ENCODE results near the gene HNF1A. TPM values are rescaled to one million over a fixed set of nuclear protein-coding genes. Genes with fewer than 3 reads are reported as not detected.
"Not testable (repeated sequence)": the region's sequence is repeated elsewhere in the genome, so short reads cannot be mapped to it uniquely, and the experiment has no call there.

HNF1A gene
- polyA plus RNA-seq, 1 donor from 2014 or later = not detected

- Histone ChIP-seq H3K9me2 (ENCODE audit: insufficient read depth, low read length) (no peaks in the 10 kb centered on the region), H4K20me1 (ENCODE audit: insufficient read depth) (no peaks in the 10 kb centered on the region), H3K4me2 (ENCODE audit: low read length) (no peak overlapping the region), H3K36me3 (ENCODE audit: insufficient read depth, low read length) (no peaks in the 10 kb centered on the region), H3K27ac (ENCODE audit: low read length) (no peak overlapping the region), H3K27me3 (ENCODE audit: insufficient read depth, low read depth, low read length) (no peaks in the 10 kb centered on the region), H3K4me3 (ENCODE audit: low read length) (no peak overlapping the region), H3K79me2 (replicated peaks; ENCODE audit: insufficient read depth, low read length) (no peaks in the 10 kb centered on the region), H3K9me3 (ENCODE audit: low read length) (no peaks in the 10 kb centered on the region), H2AFZ (ENCODE audit: low read depth, low read length) (no peak overlapping the region), H3K9ac (ENCODE audit: low read length) (no peak overlapping the region), H3F3A (ENCODE audit: insufficient read depth, low read length, poor library complexity, severe bottlenecking) (no peaks in the 10 kb centered on the region)
- TF ChIP-seq REST (IDR thresholded peaks at IDR 0.05; ENCODE audit: borderline replicate concordance) (no peak), RAD21 (conservative IDR thresholded peaks at IDR 0.05) (no peak), EP300 (conservative IDR thresholded peaks at IDR 0.05; ENCODE audit: poor library complexity, severe bottlenecking) (no peak), POLR2AphosphoS5 (IDR thresholded peaks at IDR 0.05) (no peak), SMC3 (conservative IDR thresholded peaks at IDR 0.05; ENCODE audit: poor library complexity) (no peak), EZH2 (IDR thresholded peaks at IDR 0.05; ENCODE audit: borderline replicate concordance, insufficient read depth, low read length, poor library complexity, severe bottlenecking) (no peak), TAF1 (IDR thresholded peaks at IDR 0.05; ENCODE audit: low read depth) (no peak)
Measured at GRCh38 chr12:120943482-120943881, 34.9 kb upstream of the HNF1A start.

DNA sequence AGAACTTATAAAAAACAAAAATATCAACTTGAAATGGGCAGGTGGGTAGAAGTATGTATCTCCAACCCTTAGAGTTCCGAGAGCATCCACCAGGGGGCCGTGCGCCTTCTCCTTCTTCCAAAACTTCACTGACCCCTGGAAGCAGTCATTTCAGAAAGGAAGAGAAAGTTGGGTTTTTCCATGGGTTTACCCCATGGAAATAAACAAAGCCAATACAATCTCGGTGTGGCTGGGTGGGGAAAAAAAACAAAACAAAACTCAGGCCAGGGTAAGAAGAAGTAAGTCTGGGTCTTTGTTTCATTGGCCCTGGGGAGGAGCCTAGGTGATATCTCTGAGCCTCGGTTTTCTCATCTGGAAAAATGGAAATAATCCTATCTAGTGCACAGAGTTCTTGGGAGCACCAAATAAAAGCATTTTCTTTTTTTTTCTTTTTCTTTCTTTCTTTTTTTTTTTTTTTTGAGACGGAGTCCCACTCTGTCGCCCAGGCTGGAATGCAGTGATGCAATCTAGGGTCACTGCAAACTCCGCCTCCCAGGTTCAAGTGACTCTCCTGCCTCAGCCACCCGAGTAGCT, 33.6 kb upstream of the HNF1A start:
- Histone ChIP-seq H3K4me3 (ENCODE audit: low read length) (no peak overlapping the region), H3K27me3 (ENCODE audit: insufficient read depth, low read depth, low read length) (no peaks in the 10 kb centered on the region), H3K9me3 (ENCODE audit: low read length) (no peaks in the 10 kb centered on the region), H3K36me3 (ENCODE audit: insufficient read depth, low read length) (no peaks in the 10 kb centered on the region), H3K79me2 (replicated peaks; ENCODE audit: insufficient read depth, low read length) (no peaks in the 10 kb centered on the region), H2AFZ (ENCODE audit: low read depth, low read length) (no peak overlapping the region), H3F3A (ENCODE audit: insufficient read depth, low read length, poor library complexity, severe bottlenecking) (no peaks in the 10 kb centered on the region), H3K4me2 (ENCODE audit: low read length) (no peak overlapping the region), H3K9ac (ENCODE audit: low read length) (no peak overlapping the region), H4K20me1 (ENCODE audit: insufficient read depth) (no peaks in the 10 kb centered on the region), H3K9me2 (ENCODE audit: insufficient read depth, low read length) (no peaks in the 10 kb centered on the region), H3K27ac (ENCODE audit: low read length) (no peak overlapping the region)
- TF ChIP-seq POLR2AphosphoS5 (IDR thresholded peaks at IDR 0.05) = no peak
- TF ChIP-seq EZH2 (IDR thresholded peaks at IDR 0.05; ENCODE audit: borderline replicate concordance, insufficient read depth, low read length, poor library complexity, severe bottlenecking) = no peak
- no peak for TF ChIP-seq SMC3 (conservative IDR thresholded peaks at IDR 0.05; ENCODE audit: poor library complexity)
- no peak for TF ChIP-seq RAD21 (conservative IDR thresholded peaks at IDR 0.05)
- no peak for TF ChIP-seq EP300 (conservative IDR thresholded peaks at IDR 0.05; ENCODE audit: poor library complexity, severe bottlenecking)
- TF ChIP-seq TAF1 (IDR thresholded peaks at IDR 0.05; ENCODE audit: low read depth) = no peak
- TF ChIP-seq, protein P1, sequence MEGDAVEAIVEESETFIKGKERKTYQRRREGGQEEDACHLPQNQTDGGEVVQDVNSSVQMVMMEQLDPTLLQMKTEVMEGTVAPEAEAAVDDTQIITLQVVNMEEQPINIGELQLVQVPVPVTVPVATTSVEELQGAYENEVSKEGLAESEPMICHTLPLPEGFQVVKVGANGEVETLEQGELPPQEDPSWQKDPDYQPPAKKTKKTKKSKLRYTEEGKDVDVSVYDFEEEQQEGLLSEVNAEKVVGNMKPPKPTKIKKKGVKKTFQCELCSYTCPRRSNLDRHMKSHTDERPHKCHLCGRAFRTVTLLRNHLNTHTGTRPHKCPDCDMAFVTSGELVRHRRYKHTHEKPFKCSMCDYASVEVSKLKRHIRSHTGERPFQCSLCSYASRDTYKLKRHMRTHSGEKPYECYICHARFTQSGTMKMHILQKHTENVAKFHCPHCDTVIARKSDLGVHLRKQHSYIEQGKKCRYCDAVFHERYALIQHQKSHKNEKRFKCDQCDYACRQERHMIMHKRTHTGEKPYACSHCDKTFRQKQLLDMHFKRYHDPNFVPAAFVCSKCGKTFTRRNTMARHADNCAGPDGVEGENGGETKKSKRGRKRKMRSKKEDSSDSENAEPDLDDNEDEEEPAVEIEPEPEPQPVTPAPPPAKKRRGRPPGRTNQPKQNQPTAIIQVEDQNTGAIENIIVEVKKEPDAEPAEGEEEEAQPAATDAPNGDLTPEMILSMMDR (IDR thresholded peaks at IDR 0.05; ENCODE audit: poor library complexity, severe bottlenecking) = no peak
- TF ChIP-seq MXI1 (conservative IDR thresholded peaks at IDR 0.05; ENCODE audit: poor library complexity, severe bottlenecking) = no peak
- TF ChIP-seq REST (IDR thresholded peaks at IDR 0.05; ENCODE audit: borderline replicate concordance) = no peak

GRCh38 chr12:120945516-120945915, 32.8 kb upstream of the HNF1A start:
- H3K4me2 ChIP-seq (ENCODE audit: low read length); H3K4me3 ChIP-seq (ENCODE audit: low read length); H3K9me2 ChIP-seq (ENCODE audit: insufficient read depth, low read length); H4K20me1 ChIP-seq (ENCODE audit: insufficient read depth); H2AFZ ChIP-seq (ENCODE audit: low read depth, low read length); H3K36me3 ChIP-seq (ENCODE audit: insufficient read depth, low read length); H3K79me2 ChIP-seq (replicated peaks; ENCODE audit: insufficient read depth, low read length); H3K27ac ChIP-seq (ENCODE audit: low read length); H3K9me3 ChIP-seq (ENCODE audit: low read length); H3K27me3 ChIP-seq (ENCODE audit: insufficient read depth, low read depth, low read length); H3F3A ChIP-seq (ENCODE audit: insufficient read depth, low read length, poor library complexity, severe bottlenecking); H3K9ac ChIP-seq (ENCODE audit: low read length): not testable (repeated sequence)
